Measurements from ENCODE around the gene NT5DC3. TPM values are rescaled to one million over a fixed set of nuclear protein-coding genes. Genes with fewer than 3 reads are reported as not detected.

Gene NT5DC3
- total and polyA plus RNA-seq, 2 of the 13 experiments (the other 11 are each of a cell fraction or from before 2014, with no cell fraction given): 3.2 to 6.6 TPM

GRCh38 chr12:103736572-103736971, 104.5 kb downstream of the NT5DC3 start:
- Histone ChIP-seq H3K36me3 (replicated peaks in 1 of 2; ENCODE audit: control insufficient read depth in 1 of 2, insufficient read depth in 2 of 2, low read length in 2 of 2) (no peaks in the 10 kb centered on the region), H3K27me3 (ENCODE audit: control insufficient read depth in 1 of 2, insufficient read depth in 2 of 2, low read length in 2 of 2) (peaks cover 0 to 3% of the 10 kb centered on the region in 2 experiments; a peak in 2 of 5 replicates), H3K9ac (ENCODE audit: insufficient read depth, low read depth, low read length) (no peak overlapping the region), H3K4me2 (ENCODE audit: low read depth, low read length) (no peak overlapping the region), H3K79me2 (ENCODE audit: insufficient read depth, low read length) (no peaks in the 10 kb centered on the region), H3K4me1 (ENCODE audit: insufficient read depth, low read length) (no peaks in the 10 kb centered on the region), H3K4me3 (replicated peaks in 1 of 3; ENCODE audit: insufficient read depth in 1 of 3, low read depth in 2 of 3, low read length in 3 of 3) (no peak overlapping the region), H4K20me1 (ENCODE audit: insufficient read depth, low read length) (no peaks in the 10 kb centered on the region), H3K9me3 (ENCODE audit: low read length) (no peaks in the 10 kb centered on the region), H3K27ac (ENCODE audit: extremely low read length, insufficient read depth, low read length) (no peak overlapping the region), H2AFZ (ENCODE audit: low read length) (no peak overlapping the region)
- 80% methylated on average over 1 of the region's 1 CpG for WGBS (ENCODE audit: low lambda C conversion rate)
- in situ Hi-C loops (cut with HindIII; ENCODE audit: extremely low pct_ligation_motif_present, low pct_unique_long_range_greater_than_20kb) (no loop called here), intact Hi-C loops (cut with micrococcal nuclease; ENCODE audit: unreplicated experiment) (no loop called here)
- POLR2A ChIA-PET: no interaction called here
- no TSS peak for BruUV-seq (replicated peaks)
- ATAC-seq (no peak), FAIRE-seq (no peak), DNase-seq (ENCODE audit: low spot score) (no peak)
- CTCF ChIA-PET (ENCODE audit: low intra/inter-chr PET ratio, low total read pairs): no interaction called here
- TF ChIP-seq ATF1 (CRISPR knock-in tag; IDR thresholded peaks at IDR 0.05): no peak
- no peak for TF ChIP-seq ZNF18 (CRISPR knock-in tag; IDR thresholded peaks at IDR 0.05; ENCODE audit: insufficient replicate concordance)
- no peak for TF ChIP-seq ZNF225 (CRISPR knock-in tag; IDR thresholded peaks at IDR 0.05)
- no peak for TF ChIP-seq ZNF609 (CRISPR knock-in tag; IDR thresholded peaks at IDR 0.05; ENCODE audit: borderline replicate concordance)
- TF ChIP-seq WIZ (CRISPR knock-in tag; IDR thresholded peaks at IDR 0.05): no peak
- no peak for TF ChIP-seq ZNF101 (CRISPR knock-in tag; IDR thresholded peaks at IDR 0.05; ENCODE audit: borderline replicate concordance, low read depth)
- TF ChIP-seq ZNF687 (CRISPR knock-in tag; IDR thresholded peaks at IDR 0.05): no peak
- TF ChIP-seq TRIM24 (CRISPR knock-in tag; IDR thresholded peaks at IDR 0.05): no peak
- no peak for TF ChIP-seq CREM (IDR thresholded peaks at IDR 0.05)
- no peak for TF ChIP-seq CREM (CRISPR knock-in tag; IDR thresholded peaks at IDR 0.05)
- no peak for TF ChIP-seq POLR2AphosphoS2 (IDR thresholded peaks at IDR 0.05; ENCODE audit: low read depth, low read length)
- no peak for TF ChIP-seq NFIB (CRISPR knock-in tag; IDR thresholded peaks at IDR 0.05; ENCODE audit: borderline replicate concordance)
- no peak for TF ChIP-seq ZBTB8A (CRISPR knock-in tag; IDR thresholded peaks at IDR 0.05; ENCODE audit: borderline replicate concordance, low read depth)
- TF ChIP-seq ARNT2 (CRISPR knock-in tag; IDR thresholded peaks at IDR 0.05; ENCODE audit: low read depth): no peak
- TF ChIP-seq YEATS2 (CRISPR knock-in tag; IDR thresholded peaks at IDR 0.05; ENCODE audit: borderline replicate concordance): no peak
- no peak for TF ChIP-seq ZMYM2 (CRISPR knock-in tag; IDR thresholded peaks at IDR 0.05)

Measured in HepG2 (cell line).